RPMI7951 (cell line): ENCODE results near the gene CLTCL1. TPM values are rescaled to one million over a fixed set of nuclear protein-coding genes. Genes with fewer than 3 reads are reported as not detected.

Source experiments
- DNase-seq: peaks from one replicate; pipeline ENCODE4 v3.0.0-alpha.2; 2012; ENCODE audit warnings: low read depth
- total RNA-seq: library from RNA; depleted of rRNA; stranded (reverse); fragments of >200 nt; shearing (Covaris generic); gene quantifications from 2 replicates; pipeline ENCODE4 v1.2.3, GENCODE V29; 2014

The CLTCL1 gene
- total RNA-seq, 1 experiment from 2014 or later = 3.1 TPM

- no peak for DNase-seq
Measured at GRCh38 chr22:19196841-19197612, 94.5 kb downstream of the CLTCL1 start.

GRCh38 chr22:19195796-19196731 is 95.5 kb downstream of the CLTCL1 start:
- no peak for DNase-seq

GRCh38 chr22:19194766-19195536 is 96.6 kb downstream of the CLTCL1 start:
- DNase-seq = no peak

- no peak for DNase-seq
Measured at GRCh38 chr22:19193879-19194278, 97.6 kb downstream of the CLTCL1 start.

- DNase-seq = no peak
Measured at GRCh38 chr22:19187716-19188563, 103.6 kb downstream of the CLTCL1 start.

- no peak for DNase-seq
Measured at GRCh38 chr22:19184276-19184997, 107.1 kb downstream of the CLTCL1 start.

GRCh38 chr22:19183216-19183615 is 108.3 kb downstream of the CLTCL1 start:
- no peak for DNase-seq

- no peak for DNase-seq
Measured at GRCh38 chr22:19182472-19183157, 108.9 kb downstream of the CLTCL1 start.

GRCh38 chr22:19181786-19182471 is 109.6 kb downstream of the CLTCL1 start:
- DNase-seq = peak; percentile 19

- DNase-seq = no peak
Measured at GRCh38 chr22:19180740-19181410, 110.6 kb downstream of the CLTCL1 start.

- DNase-seq = no peak
Measured at GRCh38 chr22:19180234-19180633, 111.3 kb downstream of the CLTCL1 start.

- DNase-seq = peak; percentile 73
Measured at GRCh38 chr22:19179497-19180048, 111.9 kb downstream of the CLTCL1 start.

- peak; percentile 81 for DNase-seq
Measured at GRCh38 chr22:19178657-19179496, 112.6 kb downstream of the CLTCL1 start, which contains the start of gene SLC25A1. TSS of gene SLC25A1 (minus strand) at chr22:19178736. CDS start at chr22:19178673, 63 bp downstream.

GRCh38 chr22:19178065-19178656 is 113.4 kb downstream of the CLTCL1 start:
- DNase-seq = peak; percentile 41

GRCh38 chr22:19177164-19178064 is 114.1 kb downstream of the CLTCL1 start:
- DNase-seq = no peak

- no peak for DNase-seq
Measured at GRCh38 chr22:19176732-19177131, 114.8 kb downstream of the CLTCL1 start.
